MG63 (cell line): ENCODE measurements around the gene TSPAN17. TPM values are rescaled to one million over a fixed set of nuclear protein-coding genes. Genes with fewer than 3 reads are reported as not detected.
A peak's percentile ranks its signal among the peaks of the same experiment; 100 is the strongest.

ENCODE experiments used
- DNase-seq: peaks from one replicate; pipeline ENCODE4 v3.0.0-alpha.2; 2020
- H3K27me3 ChIP-seq: fragments of 250-450 bp; sonication (Bioruptor Pico); 2 replicates; pipeline ENCODE4 v1.5.1; 2020; ENCODE audit warnings: mild to moderate bottlenecking, moderate library complexity
- H3K36me3 ChIP-seq: fragments of 250-450 bp; sonication (Bioruptor Pico); 2 replicates; pipeline ENCODE4 v1.5.1; 2020; ENCODE audit warnings: mild to moderate bottlenecking, moderate library complexity
- H3K4me3 ChIP-seq: fragments of 250-450 bp; sonication (Bioruptor Pico); 2 replicates; pipeline ENCODE4 v1.5.1; 2020; ENCODE audit warnings: mild to moderate bottlenecking, moderate library complexity
- H3K9me3 ChIP-seq: fragments of 250-450 bp; sonication (Bioruptor Pico); 2 replicates; pipeline ENCODE4 v1.5.1; 2020; ENCODE audit warnings: mild to moderate bottlenecking, moderate library complexity
- total RNA-seq: library from RNA; depleted of rRNA; stranded (reverse); fragments of >200 nt; shearing (Covaris generic); gene quantifications from 2 replicates; pipeline ENCODE4 v1.2.3, GENCODE V29; 2014; ENCODE audit warnings: low replicate concordance

TSPAN17 gene
- total RNA-seq, 1 experiment from 2014 or later: 120 TPM

DNA sequence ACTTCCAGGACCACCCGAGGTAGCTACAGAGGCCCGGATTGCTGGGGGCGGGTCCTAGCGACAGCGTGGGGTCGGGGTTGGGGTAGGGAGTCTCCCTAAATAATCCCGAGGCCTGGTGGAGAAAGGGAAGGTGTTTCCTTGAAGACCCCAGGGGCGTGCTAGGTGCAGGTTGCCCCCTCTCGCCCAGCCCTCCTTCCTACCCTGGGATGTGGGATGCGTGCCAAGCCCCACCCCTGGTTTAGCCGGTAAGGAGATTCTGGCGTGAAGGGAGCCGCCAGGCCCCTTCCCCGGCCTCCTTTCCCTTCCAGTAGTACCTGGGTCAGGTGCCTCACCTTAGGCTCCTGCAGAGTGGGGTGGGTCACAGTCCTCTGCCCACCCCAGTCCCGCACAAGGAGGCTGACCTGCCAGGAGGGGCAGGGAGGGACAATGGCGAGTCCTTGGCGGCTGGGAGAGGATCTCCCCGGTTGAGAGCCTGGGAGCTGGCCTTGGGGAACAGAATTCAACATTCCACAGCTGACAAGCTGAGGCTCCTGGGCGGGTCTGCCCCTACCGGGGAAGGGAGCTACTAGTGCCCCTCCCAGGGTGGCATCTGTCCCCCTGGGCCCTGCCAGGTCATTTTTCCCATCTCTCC, 674 bp downstream of the TSPAN17 start:
- peak; percentile 63 for DNase-seq
- no peaks in the 10 kb centered on the region for H3K9me3 ChIP-seq
- no peaks in the 10 kb centered on the region for H3K27me3 ChIP-seq
- peaks cover 6% of the 10 kb centered on the region for H3K36me3 ChIP-seq
- H3K4me3 ChIP-seq: peak overlapping the region; percentile 69

DNA sequence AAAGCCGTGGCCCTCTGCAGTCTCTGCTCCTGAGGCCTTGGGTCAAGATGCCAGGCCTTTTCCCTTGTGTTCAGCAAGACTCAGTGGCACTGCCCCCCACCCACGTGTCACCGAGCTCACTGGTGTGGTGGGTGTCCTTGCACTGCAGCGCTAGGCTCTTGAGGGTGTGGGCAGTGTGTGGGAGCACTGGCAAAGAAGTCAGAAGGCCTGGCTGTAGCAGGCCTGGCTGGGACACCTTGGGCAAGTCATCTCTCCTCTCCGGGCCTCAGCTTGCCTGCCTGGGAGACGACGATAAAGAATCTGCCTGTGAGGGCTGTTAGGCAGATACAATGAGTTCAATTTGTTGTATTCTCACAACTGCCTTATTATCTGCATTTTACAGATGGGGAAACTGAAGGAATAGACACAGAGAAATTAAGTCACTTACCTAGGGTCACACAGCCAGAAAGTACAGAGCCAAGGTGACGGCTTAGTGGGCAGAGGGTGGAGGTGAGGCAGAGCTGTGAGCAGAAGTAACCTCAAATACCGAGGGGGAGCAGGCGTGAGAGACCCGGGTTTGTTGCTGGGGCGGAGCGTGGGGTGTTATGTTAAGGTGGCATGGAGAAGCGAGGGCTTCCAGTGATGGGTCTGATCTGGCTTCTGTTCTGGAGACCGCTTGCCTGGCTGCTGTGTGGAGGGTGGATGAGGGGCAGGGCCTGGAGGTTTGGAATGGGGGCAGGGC, 1.4 kb downstream of the TSPAN17 start:
- no peaks in the 10 kb centered on the region for H3K27me3 ChIP-seq
- H3K36me3 ChIP-seq: peaks cover 10% of the 10 kb centered on the region
- peak overlapping the region; percentile 69 for H3K4me3 ChIP-seq
- H3K9me3 ChIP-seq: no peaks in the 10 kb centered on the region
- no peak for DNase-seq

GRCh38 chr5:176650354-176650884, 3.1 kb downstream of the TSPAN17 start:
- DNase-seq: no peak
- Histone ChIP-seq H3K36me3 (peaks cover 28% of the 10 kb centered on the region), H3K4me3 (no peak overlapping the region), H3K27me3 (no peaks in the 10 kb centered on the region), H3K9me3 (no peaks in the 10 kb centered on the region)

- Histone ChIP-seq H3K27me3 (no peaks in the 10 kb centered on the region), H3K36me3 (peaks cover 28% of the 10 kb centered on the region), H3K4me3 (no peak overlapping the region), H3K9me3 (no peaks in the 10 kb centered on the region)
- no peak for DNase-seq
Measured at GRCh38 chr5:176651472-176651980, 4.2 kb downstream of the TSPAN17 start.

DNA sequence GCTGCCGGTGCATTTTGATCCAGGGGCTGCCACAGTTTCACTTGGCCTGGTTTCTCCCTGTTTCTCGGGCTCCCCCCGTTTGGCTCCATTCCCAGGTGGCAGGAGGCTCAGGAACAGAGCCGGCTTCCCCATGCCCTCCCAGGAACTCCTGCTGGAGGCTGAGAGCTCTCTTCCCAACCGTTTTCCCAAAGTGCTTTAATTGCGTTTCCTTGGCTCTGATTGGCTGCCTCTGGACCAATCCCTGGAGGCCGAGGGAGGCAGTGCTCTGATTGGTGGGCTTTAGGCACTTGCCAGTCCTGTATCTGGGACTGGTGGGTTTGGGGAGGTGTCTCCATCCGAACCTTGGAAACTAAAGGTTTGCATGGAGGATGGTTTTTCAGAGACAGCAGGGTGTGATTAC, 4.9 kb downstream of the TSPAN17 start:
- Histone ChIP-seq H3K9me3 (no peaks in the 10 kb centered on the region), H3K36me3 (peaks cover 31% of the 10 kb centered on the region), H3K4me3 (no peak overlapping the region), H3K27me3 (no peaks in the 10 kb centered on the region)
- no peak for DNase-seq

- DNase-seq: peak; percentile 65
- no peaks in the 10 kb centered on the region for H3K27me3 ChIP-seq
- H3K36me3 ChIP-seq: peaks cover 42% of the 10 kb centered on the region
- H3K9me3 ChIP-seq: no peaks in the 10 kb centered on the region
- no peak overlapping the region for H3K4me3 ChIP-seq
Measured at GRCh38 chr5:176653401-176654385, 6.4 kb downstream of the TSPAN17 start.

GRCh38 chr5:176654856-176655255, 7.6 kb downstream of the TSPAN17 start:
- Histone ChIP-seq H3K4me3 (no peak overlapping the region), H3K27me3 (no peaks in the 10 kb centered on the region), H3K36me3 (peaks cover 42% of the 10 kb centered on the region), H3K9me3 (no peaks in the 10 kb centered on the region)
- DNase-seq: no peak

DNA sequence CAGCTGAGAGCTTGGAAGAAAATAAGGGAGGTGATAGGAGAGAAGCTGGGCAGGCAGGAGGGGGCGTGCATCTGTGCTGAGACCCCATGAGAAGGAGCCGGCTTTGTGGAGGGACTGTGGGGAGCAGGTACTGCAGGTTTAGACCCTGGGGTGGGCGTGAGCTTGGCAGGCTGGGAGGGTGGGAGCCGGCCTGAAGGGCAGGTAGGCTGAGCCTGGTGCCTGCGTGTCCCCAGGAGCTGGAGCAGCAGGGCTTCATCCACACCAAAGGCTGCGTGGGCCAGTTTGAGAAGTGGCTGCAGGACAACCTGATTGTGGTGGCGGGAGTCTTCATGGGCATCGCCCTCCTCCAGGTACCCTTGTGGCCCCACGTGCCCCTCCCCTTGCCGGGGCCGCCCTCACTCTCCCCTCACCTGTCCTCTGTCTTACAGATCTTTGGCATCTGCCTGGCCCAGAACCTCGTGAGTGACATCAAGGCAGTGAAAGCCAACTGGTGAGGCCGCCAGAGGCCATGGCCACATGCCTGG, 9.2 kb downstream of the TSPAN17 start:
- no peak for DNase-seq
- H3K9me3 ChIP-seq: no peaks in the 10 kb centered on the region
- H3K36me3 ChIP-seq: peaks cover 42% of the 10 kb centered on the region
- H3K4me3 ChIP-seq: no peak overlapping the region
- no peaks in the 10 kb centered on the region for H3K27me3 ChIP-seq

DNA sequence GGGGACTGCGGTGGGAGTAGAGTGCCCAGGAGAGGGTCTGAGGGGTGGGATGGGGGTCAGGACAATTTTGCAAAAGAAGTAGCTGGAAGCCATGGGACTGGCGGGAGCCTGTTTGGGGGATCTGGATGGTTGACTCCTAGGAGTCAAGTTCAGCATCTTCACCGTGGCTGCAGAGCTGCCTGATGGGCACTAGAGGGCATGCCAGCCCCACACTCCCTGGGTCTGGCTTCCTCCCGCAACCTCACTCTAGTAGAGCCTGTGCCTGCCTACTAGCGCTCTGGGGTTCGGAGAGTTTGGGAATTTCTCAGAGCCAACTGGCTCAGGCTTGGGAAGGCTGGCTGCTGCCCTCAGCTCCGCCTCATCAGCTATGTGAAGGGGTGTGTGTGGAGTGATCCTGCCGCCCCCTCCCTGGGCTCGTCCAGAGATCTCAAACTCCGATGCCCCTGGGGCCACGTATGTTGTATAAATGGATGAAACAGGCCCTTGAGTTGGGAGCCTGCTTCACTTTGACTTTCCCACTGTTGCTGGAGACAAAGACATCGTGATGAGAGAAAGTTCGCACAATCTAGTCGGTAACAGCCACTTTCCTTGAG, 10.8 kb downstream of the TSPAN17 start:
- peak; percentile 68 for DNase-seq
- H3K27me3 ChIP-seq: no peaks in the 10 kb centered on the region
- no peaks in the 10 kb centered on the region for H3K9me3 ChIP-seq
- H3K36me3 ChIP-seq: peaks cover 36% of the 10 kb centered on the region
- H3K4me3 ChIP-seq: no peak overlapping the region

GRCh38 chr5:176658817-176659511, 11.7 kb downstream of the TSPAN17 start:
- DNase-seq: no peak
- H3K9me3 ChIP-seq: no peaks in the 10 kb centered on the region
- no peaks in the 10 kb centered on the region for H3K27me3 ChIP-seq
- H3K4me3 ChIP-seq: no peak overlapping the region
- H3K36me3 ChIP-seq: peaks cover 29% of the 10 kb centered on the region

DNA sequence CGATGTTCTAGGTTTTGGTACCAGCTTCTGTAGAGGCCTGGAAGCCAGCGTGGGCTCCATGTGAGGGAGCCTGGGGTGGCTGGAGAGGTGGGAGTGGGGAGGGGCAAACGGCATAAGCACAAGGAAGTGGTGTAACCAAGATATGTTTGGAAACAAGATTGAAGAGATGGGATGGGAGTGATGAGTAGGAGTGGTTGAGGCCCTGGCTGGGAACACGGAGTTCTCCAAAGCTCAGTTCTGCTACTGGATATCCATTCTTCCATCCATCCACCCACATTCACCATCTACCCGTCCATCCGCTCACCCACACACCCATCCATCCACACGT, 12.2 kb downstream of the TSPAN17 start:
- DNase-seq: no peak
- no peaks in the 10 kb centered on the region for H3K27me3 ChIP-seq
- peaks cover 24% of the 10 kb centered on the region for H3K36me3 ChIP-seq
- no peaks in the 10 kb centered on the region for H3K9me3 ChIP-seq
- H3K4me3 ChIP-seq: no peak overlapping the region

- no peak overlapping the region for H3K4me3 ChIP-seq
- H3K9me3 ChIP-seq: no peaks in the 10 kb centered on the region
- H3K27me3 ChIP-seq: no peaks in the 10 kb centered on the region
- DNase-seq: no peak
- peaks cover 19% of the 10 kb centered on the region for H3K36me3 ChIP-seq
Measured at GRCh38 chr5:176659860-176660461, 12.7 kb downstream of the TSPAN17 start.

- H3K27me3 ChIP-seq: no peaks in the 10 kb centered on the region
- no peak for DNase-seq
- H3K4me3 ChIP-seq: no peak overlapping the region
- no peaks in the 10 kb centered on the region for H3K9me3 ChIP-seq
- H3K36me3 ChIP-seq: peaks cover 14% of the 10 kb centered on the region
Measured at GRCh38 chr5:176660530-176660859, 13.2 kb downstream of the TSPAN17 start.

GRCh38 chr5:176660860-176661641, 13.8 kb downstream of the TSPAN17 start:
- peak; percentile 73 for DNase-seq
- Histone ChIP-seq H3K27me3 (no peaks in the 10 kb centered on the region), H3K9me3 (no peaks in the 10 kb centered on the region), H3K4me3 (no peak overlapping the region), H3K36me3 (peaks cover 14% of the 10 kb centered on the region)

GRCh38 chr5:176661676-176662075, 14.4 kb downstream of the TSPAN17 start:
- H3K27me3 ChIP-seq: no peaks in the 10 kb centered on the region
- no peak for DNase-seq
- H3K4me3 ChIP-seq: no peak overlapping the region
- no peaks in the 10 kb centered on the region for H3K9me3 ChIP-seq
- H3K36me3 ChIP-seq: peaks cover 14% of the 10 kb centered on the region
